DLD1 (cell line): Measurements from ENCODE around the gene LHPP.

Experiments used
- in situ Hi-C: cut with HindIII; loops from 2 replicates; pipeline ENCODE4 v1.10.0; 2017; ENCODE audit warnings: low sequenced_read_pairs

The LHPP gene

GRCh38 chr10:124447751-124448466 is 13.7 kb upstream of the LHPP start:
- in situ Hi-C loops = no loop called here

GRCh38 chr10:124448696-124449169 is 12.9 kb upstream of the LHPP start:
- in situ Hi-C loops = no loop called here

- in situ Hi-C loops = no loop called here
These were observed 12.2 kb upstream of the LHPP start for GRCh38 chr10:124449170-124450011.

GRCh38 chr10:124450012-124450782 is 11.4 kb upstream of the LHPP start, which contains the start of gene NKX1-2:
Gene NKX1-2, minus strand, starts transcription at chr10:124450035. Its CDS starts 92 bp downstream, at chr10:124449943.
- in situ Hi-C loops = no loop called here

- in situ Hi-C loops = no loop called here
These were observed 10.9 kb upstream of the LHPP start for GRCh38 chr10:124450783-124451057.

GRCh38 chr10:124451276-124451675 is 10.3 kb upstream of the LHPP start:
- in situ Hi-C loops = no loop called here

GRCh38 chr10:124453960-124454610 is 7.5 kb upstream of the LHPP start:
- in situ Hi-C loops = no loop called here

- in situ Hi-C loops = no loop called here
These were observed 6.2 kb upstream of the LHPP start for GRCh38 chr10:124455441-124455840.

- in situ Hi-C loops = no loop called here
These were observed 3.1 kb upstream of the LHPP start for GRCh38 chr10:124458473-124458872.

GRCh38 chr10:124458889-124459288 is 2.7 kb upstream of the LHPP start:
- in situ Hi-C loops = no loop called here

- in situ Hi-C loops = no loop called here
These were observed 2.2 kb upstream of the LHPP start for GRCh38 chr10:124459395-124459794.

GRCh38 chr10:124460144-124460543 is 1.5 kb upstream of the LHPP start:
- in situ Hi-C loops = no loop called here

GRCh38 chr10:124462348-124462695 is 699 bp downstream of the LHPP start:
- in situ Hi-C loops = no loop called here

GRCh38 chr10:124464028-124464965 is 2.7 kb downstream of the LHPP start:
- in situ Hi-C loops = no loop called here

- in situ Hi-C loops = no loop called here
These were observed 3.6 kb downstream of the LHPP start for GRCh38 chr10:124465003-124465776.

GRCh38 chr10:124465777-124466488 is 4.3 kb downstream of the LHPP start:
- in situ Hi-C loops = no loop called here

GRCh38 chr10:124467165-124467564 is 5.5 kb downstream of the LHPP start:
- in situ Hi-C loops = no loop called here

- in situ Hi-C loops = no loop called here
These were observed 7.0 kb downstream of the LHPP start for GRCh38 chr10:124468624-124469023.
